A673 (cell line): ENCODE measurements around the gene MSI2. TPM values are rescaled to one million over a fixed set of nuclear protein-coding genes. Genes with fewer than 3 reads are reported as not detected.

Experiments used
- BruUV-seq: library from RNA; stranded (reverse); fragments of 400-500 nt; replicated peaks from 2 replicates; lab custom pipeline; 2021; lab: Mats Ljungman, UMichigan
- CTCF ChIA-PET: fragments of 300-600 bp; sonication (Branson Sonifier 250); formaldehyde crosslinking; loops from one replicate; lab custom pipeline; 2022; ENCODE audit warnings: antibody characterized with exemption; lab: Charles Lee
- POLR2A ChIA-PET: fragments of 300-600 bp; sonication (Branson Sonifier 250); formaldehyde crosslinking; loops from one replicate; lab custom pipeline; 2022; ENCODE audit warnings: antibody characterized with exemption; ENCODE audit not compliant: low non-redundant PET; lab: Charles Lee
- DNase-seq: peaks from one replicate; pipeline ENCODE4 v3.0.0-alpha.2; 2015; ENCODE audit warnings: low spot score
- H3K27ac ChIP-seq: fragments of 200-600 bp; sonication (generic); 2 replicates; pipeline ENCODE4 v1.5.1; 2016; ENCODE audit warnings: mixed run types, low read depth, mild to moderate bottlenecking, mixed read lengths, antibody characterized with exemption, low read length; ENCODE audit not compliant: poor library complexity, severe bottlenecking
- H3K27me3 ChIP-seq: fragments of 200-600 bp; sonication (generic); replicated peaks from 2 replicates; pipeline ENCODE4 v1.6.1; 2017; ENCODE audit warnings: mixed run types, low read depth, mild to moderate bottlenecking, mixed read lengths, antibody characterized with exemption, low read length; ENCODE audit not compliant: insufficient read depth, poor library complexity
- H3K36me3 ChIP-seq: fragments of 200-600 bp; sonication (generic); 2 replicates; pipeline ENCODE4 v1.6.1; 2016; ENCODE audit warnings: mixed run types, mild to moderate bottlenecking, mixed read lengths, antibody characterized with exemption, low read length; ENCODE audit not compliant: insufficient read depth, poor library complexity, severe bottlenecking
- H3K4me1 ChIP-seq: fragments of 200-600 bp; sonication (generic); 2 replicates; pipeline ENCODE4 v1.6.1; 2017; ENCODE audit warnings: mixed run types, mild to moderate bottlenecking, mixed read lengths, antibody characterized with exemption, low read length; ENCODE audit not compliant: insufficient read depth, poor library complexity, severe bottlenecking
- H3K4me3 ChIP-seq: fragments of 200-600 bp; sonication (generic); 2 replicates; pipeline ENCODE4 v1.5.1; 2016; ENCODE audit warnings: low read depth, mixed run types, mild to moderate bottlenecking, mixed read lengths, low read length; ENCODE audit not compliant: poor library complexity, severe bottlenecking
- H3K9me3 ChIP-seq: fragments of 200-600 bp; sonication (generic); 2 replicates; pipeline ENCODE4 v1.6.1; 2016; ENCODE audit warnings: mixed run types, low read depth, mild to moderate bottlenecking, mixed read lengths, antibody characterized with exemption, low read length; ENCODE audit not compliant: poor library complexity, severe bottlenecking
- EZH2 ChIP-seq: fragments of 200-600 bp; sonication (generic); IDR thresholded peaks from 2 replicates; pipeline ENCODE4 v1.6.1; 2017; ENCODE audit warnings: borderline replicate concordance, low read depth, mild to moderate bottlenecking, mixed read lengths, antibody characterized with exemption, low read length; ENCODE audit not compliant: poor library complexity, severe bottlenecking
- intact Hi-C: fragments of 100-400 bp; cut with micrococcal nuclease; formaldehyde crosslinking; loops from one replicate; pipeline ENCODE4 v1.10.0; 2022; ENCODE audit not compliant: unreplicated experiment
- total RNA-seq: library from RNA; stranded (reverse); gene quantifications from 2 replicates; pipeline ENCODE4 v1.2.3, GENCODE V29; 2021
- TF ChIP-seq, protein P1 (sequence below): fragments of 300-800, 200-600 bp; sonication (generic); conservative IDR thresholded peaks from 2 replicates; pipeline ENCODE4 v1.5.1; 2017; ENCODE audit warnings: low read depth, mild to moderate bottlenecking, antibody characterized with exemption, low read length, moderate library complexity, mixed read lengths

Gene MSI2
- total RNA-seq, 1 experiment from 2014 or later: 108 TPM

GRCh38 chr17:57292091-57292490 lies 35.8 kb downstream of the MSI2 start:
- H3K36me3 ChIP-seq: no peaks in the 10 kb centered on the region
- no peak overlapping the region for H3K27ac ChIP-seq
- POLR2A ChIA-PET: no interaction called here
- H3K4me1 ChIP-seq: peaks cover 28% of the 10 kb centered on the region
- CTCF ChIA-PET: no interaction called here
- H3K4me3 ChIP-seq: no peak overlapping the region
- DNase-seq: no peak
- H3K9me3 ChIP-seq: no peaks in the 10 kb centered on the region
- TF ChIP-seq EZH2: no peak
- TF ChIP-seq, protein P1, sequence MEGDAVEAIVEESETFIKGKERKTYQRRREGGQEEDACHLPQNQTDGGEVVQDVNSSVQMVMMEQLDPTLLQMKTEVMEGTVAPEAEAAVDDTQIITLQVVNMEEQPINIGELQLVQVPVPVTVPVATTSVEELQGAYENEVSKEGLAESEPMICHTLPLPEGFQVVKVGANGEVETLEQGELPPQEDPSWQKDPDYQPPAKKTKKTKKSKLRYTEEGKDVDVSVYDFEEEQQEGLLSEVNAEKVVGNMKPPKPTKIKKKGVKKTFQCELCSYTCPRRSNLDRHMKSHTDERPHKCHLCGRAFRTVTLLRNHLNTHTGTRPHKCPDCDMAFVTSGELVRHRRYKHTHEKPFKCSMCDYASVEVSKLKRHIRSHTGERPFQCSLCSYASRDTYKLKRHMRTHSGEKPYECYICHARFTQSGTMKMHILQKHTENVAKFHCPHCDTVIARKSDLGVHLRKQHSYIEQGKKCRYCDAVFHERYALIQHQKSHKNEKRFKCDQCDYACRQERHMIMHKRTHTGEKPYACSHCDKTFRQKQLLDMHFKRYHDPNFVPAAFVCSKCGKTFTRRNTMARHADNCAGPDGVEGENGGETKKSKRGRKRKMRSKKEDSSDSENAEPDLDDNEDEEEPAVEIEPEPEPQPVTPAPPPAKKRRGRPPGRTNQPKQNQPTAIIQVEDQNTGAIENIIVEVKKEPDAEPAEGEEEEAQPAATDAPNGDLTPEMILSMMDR: no peak
- no TSS peak for BruUV-seq
- no peaks in the 10 kb centered on the region for H3K27me3 ChIP-seq
- intact Hi-C loops: no loop called here

- H3K27me3 ChIP-seq: no peaks in the 10 kb centered on the region
- peaks cover 27% of the 10 kb centered on the region for H3K4me1 ChIP-seq
- no peak for DNase-seq
- POLR2A ChIA-PET: no interaction called here
- no peak for TF ChIP-seq EZH2
- TF ChIP-seq, protein P1: no peak
- no TSS peak for BruUV-seq
- intact Hi-C loops: no loop called here
- no peak overlapping the region for H3K4me3 ChIP-seq
- H3K9me3 ChIP-seq: peaks cover 5% of the 10 kb centered on the region
- no peak overlapping the region for H3K27ac ChIP-seq
- peaks cover 5% of the 10 kb centered on the region for H3K36me3 ChIP-seq
- CTCF ChIA-PET: interaction anchor here (0.6 kb wide), 1 partner anchor 490 kb away, joined by 6 read pairs; no protein-coding TSS in a partner anchor
Observed at GRCh38 chr17:57293077-57293476, 36.8 kb downstream of the MSI2 start.

GRCh38 chr17:57294101-57294500 lies 37.8 kb downstream of the MSI2 start:
- TF ChIP-seq, protein P1: no peak
- no peak for TF ChIP-seq EZH2
- no TSS peak for BruUV-seq
- H3K27ac ChIP-seq: peak overlapping the region; percentile 80
- H3K9me3 ChIP-seq: peaks cover 12% of the 10 kb centered on the region
- no peak for DNase-seq
- POLR2A ChIA-PET: no interaction called here
- intact Hi-C loops: no loop called here
- H3K27me3 ChIP-seq: no peaks in the 10 kb centered on the region
- H3K36me3 ChIP-seq: peaks cover 7% of the 10 kb centered on the region
- peaks cover 27% of the 10 kb centered on the region for H3K4me1 ChIP-seq
- no peak overlapping the region for H3K4me3 ChIP-seq
- CTCF ChIA-PET: no interaction called here
